Stimulated activated CD8-positive, alpha-beta memory T cell treated with anti-CD3 and anti-CD28 coated beads, Interleukin-4, amount 100 ng/mL, for 1 hour (primary cell): Measurements from ENCODE around the gene ACACA.
"Not testable (repeated sequence)": the region's sequence is repeated elsewhere in the genome, so short reads cannot be mapped to it uniquely, and the experiment has no call there.

ENCODE experiments used
- DNase-seq, 2 donors: peaks; one replicate each; pipeline ENCODE4 v3.0.0-alpha.2; 2020; ENCODE audit warnings: low read depth in 2 of 2, low spot score in 1 of 2

The ACACA gene

GRCh38 chr17:37081287-37081686, 325.3 kb downstream of the ACACA start:
- DNase-seq: no peak

DNA sequence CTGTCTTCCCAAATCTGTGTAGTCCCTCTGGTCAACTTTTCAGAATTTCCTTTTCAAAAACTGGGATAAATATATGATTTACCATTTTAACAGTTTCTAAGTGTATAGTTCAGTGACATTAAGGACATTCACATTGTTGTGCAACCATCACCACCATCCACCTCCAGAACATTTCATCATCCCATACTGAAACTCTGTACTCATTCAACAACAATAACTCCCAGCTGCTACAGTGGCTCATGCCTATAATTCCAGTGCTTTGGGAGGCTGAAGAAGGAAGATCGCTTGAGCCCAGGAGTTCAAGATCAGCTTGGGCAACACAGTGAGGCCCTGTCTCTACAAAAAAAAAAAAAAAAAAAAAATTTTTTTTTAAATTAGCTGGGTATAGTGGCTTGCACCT, 326.9 kb downstream of the ACACA start:
- no peak for DNase-seq

DNA sequence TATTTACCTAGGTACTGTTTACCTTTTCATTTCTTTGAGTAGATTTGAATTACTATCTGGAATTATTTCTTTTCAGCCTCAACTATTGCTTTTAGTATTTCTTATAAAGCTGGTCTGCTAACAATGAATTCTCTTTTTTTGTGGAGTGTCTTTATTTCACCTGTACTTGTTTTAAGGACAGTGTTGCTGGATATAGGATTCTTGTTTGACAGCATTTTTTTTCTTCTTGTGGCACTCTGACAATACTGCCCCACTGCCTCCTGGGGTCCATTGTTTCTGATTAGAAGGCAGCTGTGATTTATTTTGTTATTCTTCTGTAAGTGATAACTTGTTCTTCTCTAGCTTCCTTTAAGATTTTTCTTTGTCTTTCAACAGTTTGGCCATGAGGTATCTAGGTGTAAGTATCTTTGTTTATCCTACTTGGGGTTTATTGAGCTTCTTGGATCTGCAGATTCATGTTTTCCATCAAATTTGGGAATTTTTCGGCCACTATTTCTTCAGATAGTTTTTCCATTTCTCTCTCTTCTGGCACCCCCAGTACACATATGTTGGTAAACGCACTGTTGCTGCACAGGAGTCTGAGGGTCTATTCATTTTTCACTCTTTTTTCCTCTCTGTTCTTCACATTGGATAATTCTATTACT, 327.4 kb downstream of the ACACA start:
- no peak for DNase-seq

GRCh38 chr17:37073464-37073863, 333.2 kb downstream of the ACACA start:
- not testable (repeated sequence) for DNase-seq

- no peak for DNase-seq
Observed at GRCh38 chr17:37069087-37069486, 337.5 kb downstream of the ACACA start.

- no peak for DNase-seq
Observed at GRCh38 chr17:37068266-37068665, 338.4 kb downstream of the ACACA start.

DNA sequence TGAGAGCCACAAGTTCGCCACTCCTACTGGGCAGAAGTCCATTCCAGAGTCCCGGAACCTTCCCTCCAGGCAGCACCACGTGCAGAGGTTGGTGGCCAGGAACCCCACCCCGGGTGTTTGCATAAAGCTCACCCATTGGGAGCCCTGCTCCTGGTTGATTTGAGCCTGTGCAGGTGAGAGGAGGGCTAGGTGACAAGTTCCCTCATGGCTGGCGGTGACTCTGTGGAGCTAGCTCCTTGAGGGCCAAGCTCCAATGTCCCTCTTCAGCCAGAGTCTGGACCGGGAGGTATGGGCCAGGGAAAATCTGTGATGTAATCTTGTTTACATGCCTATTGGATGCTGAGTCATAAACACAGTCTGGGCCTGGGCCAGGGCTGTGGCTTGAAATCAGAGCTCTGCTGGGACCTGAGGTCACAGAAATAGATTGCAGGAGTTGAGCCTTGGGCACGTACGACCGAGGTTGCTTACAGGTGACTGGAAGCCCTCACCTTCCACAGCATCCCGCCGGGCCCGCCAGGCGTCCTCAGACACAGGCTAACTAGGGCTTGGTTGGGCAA, 339.0 kb downstream of the ACACA start:
- no peak for DNase-seq

DNA sequence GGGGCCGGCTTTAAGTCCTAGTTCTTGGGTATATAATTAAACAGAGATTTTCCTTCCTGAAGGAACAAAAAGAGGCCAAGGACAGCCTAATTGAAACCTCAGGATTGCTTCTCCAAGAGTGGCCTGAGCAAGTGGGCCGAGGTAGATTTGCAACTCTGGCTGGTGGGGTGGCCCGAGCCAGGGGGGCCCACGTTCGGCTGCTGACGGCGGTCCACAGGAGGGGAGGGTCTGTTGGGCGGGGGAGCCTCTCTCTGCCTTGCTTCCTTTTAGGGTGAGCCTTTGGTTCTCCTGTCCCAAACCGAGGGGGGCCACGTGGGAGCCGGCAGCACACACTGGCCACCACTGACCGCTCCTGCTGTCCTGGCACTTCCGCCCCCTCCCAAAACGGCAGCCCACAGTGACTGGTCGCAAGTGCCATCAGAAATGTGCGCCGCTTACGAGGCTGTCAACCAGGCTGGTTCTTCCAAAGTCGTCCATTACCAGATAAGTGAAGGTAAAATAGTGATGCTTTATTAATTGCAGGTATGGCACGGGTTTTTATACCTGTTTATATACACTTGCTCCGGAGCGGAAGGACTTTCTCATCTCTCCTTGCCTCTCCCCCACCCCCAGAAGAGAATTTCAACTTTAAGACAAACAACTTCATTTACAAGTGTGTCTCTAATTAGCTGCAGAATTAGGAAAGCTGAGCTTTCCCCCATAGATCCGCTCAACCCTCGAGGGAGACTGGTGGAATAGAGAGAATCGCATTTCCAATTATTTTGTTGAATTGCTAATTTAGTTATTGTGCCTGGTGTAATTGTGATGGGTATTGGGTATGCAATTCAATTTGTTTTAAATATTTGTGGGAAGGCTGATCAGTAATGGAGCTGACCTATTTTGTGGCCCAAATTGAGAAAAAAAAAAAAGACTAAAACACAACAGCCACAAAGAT, 340.0 kb downstream of the ACACA start:
- no peak for DNase-seq

GRCh38 chr17:37065486-37066321, 340.9 kb downstream of the ACACA start:
- DNase-seq: no peak

DNA sequence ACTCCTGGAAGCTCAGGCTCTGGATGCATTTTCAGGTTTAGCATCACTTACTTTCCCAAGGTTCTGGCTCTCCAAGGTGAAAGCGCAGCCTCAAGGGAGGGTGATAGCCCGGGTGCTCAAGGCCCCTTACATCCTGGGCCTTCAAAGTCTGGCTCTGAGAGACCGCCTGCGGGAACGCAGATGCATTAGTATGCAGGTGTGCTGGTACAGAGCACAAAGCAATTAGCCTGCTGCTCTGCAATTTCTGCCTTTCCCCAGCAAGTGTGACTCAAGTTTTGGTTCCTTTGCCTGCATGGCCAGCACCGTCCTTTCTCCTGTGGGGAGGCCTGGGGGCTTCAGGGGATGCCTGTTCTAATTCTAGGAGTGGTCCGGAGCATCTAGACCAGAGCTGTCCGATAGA, 341.7 kb downstream of the ACACA start:
- DNase-seq: no peak

GRCh38 chr17:37064206-37064605, 342.4 kb downstream of the ACACA start:
- DNase-seq: no peak

DNA sequence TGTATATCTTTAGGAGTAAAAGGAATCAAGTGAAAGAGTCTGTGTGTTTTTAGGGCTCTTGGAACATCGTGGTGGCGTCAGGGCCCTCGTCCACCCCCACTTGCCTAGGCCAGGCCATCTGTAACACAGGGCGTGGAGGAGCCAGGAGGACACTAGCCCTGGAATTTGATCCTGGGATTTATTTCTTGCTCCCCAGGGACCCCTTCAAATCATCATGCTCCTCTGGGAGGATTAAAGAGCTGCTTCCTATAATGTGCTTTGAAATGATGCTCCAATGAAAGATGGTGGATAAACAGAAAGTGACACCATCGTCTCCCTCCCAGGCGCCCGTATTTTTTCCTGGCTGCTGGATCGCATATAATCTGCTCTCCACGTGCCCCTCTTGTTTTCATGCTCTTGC, 344.6 kb downstream of the ACACA start:
- no peak for DNase-seq

GRCh38 chr17:37060928-37061327, 345.7 kb downstream of the ACACA start:
- DNase-seq: no peak

DNA sequence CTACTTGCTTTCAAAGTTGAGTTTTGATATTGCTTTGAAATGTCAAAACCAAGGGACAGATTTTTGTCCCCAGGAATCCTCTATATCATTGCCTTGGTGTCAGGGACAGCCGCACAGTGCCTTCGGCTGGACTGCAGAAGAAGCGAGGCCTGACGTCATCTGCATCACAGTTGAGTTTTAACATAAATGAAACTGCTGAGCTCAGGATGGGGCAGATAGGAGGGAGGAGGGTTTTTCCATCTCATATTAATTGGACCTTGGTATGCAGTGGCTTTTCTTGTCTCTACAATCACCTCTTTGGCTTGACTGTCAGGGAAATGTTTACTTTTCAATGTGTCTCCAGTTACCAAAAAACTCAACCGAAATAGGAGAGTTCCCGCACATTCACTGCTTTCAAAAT, 346.5 kb downstream of the ACACA start:
- DNase-seq: no peak

- DNase-seq: no peak
Observed at GRCh38 chr17:37059493-37059892, 347.1 kb downstream of the ACACA start.

DNA sequence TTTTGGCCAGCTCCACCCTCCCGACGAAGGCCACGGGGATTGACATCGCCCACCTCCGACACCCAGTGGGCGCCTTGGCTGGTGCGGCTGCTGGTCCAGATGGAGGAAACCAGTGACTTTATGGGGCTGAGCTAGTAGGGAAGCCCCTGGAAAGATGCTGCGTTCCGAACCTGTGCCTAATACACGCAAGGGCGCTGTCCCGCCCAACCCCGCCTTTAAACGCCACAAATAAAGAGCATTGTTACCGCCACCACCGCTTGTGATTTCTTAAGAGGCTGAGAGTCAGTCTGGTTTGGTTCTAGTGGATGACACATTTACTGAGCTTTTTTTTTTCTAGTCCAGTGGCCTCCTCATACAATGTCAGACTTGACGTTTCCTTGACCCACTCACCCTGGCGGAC, 350.0 kb downstream of the ACACA start:
- DNase-seq: no peak

- DNase-seq: no peak
Observed at GRCh38 chr17:37054894-37055293, 351.7 kb downstream of the ACACA start.

- no peak for DNase-seq
Observed at GRCh38 chr17:37052450-37052849, 354.2 kb downstream of the ACACA start.

- DNase-seq: no peak
Observed at GRCh38 chr17:37051833-37052232, 354.8 kb downstream of the ACACA start.

GRCh38 chr17:37051381-37051780, 355.3 kb downstream of the ACACA start:
- DNase-seq: no peak

DNA sequence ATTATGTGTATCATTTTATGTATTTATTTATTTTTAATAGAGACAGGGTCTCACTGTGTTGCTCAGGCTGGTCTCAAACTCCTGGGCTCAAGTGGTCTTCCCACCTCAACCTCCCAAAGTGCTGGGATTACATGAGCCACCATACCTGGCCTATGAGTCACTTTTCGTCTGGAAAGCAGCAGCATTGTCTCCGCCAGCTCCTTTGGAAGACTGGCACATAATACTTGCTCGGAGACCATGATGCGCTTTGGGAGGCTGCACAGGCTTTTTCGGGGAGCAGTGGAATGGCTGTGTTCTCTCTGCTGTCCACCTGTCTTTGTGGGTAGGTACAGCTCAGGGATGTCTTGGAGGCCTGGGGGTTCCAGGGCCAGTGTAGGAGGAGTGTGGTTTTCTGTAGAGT, 355.7 kb downstream of the ACACA start:
- DNase-seq: no peak
